ENCODE results near the gene AEBP2.
"Not testable (repeated sequence)": the region's sequence is repeated elsewhere in the genome, so short reads cannot be mapped to it uniquely, and the experiment has no call there.

The AEBP2 gene

GRCh38 chr12:19411234-19412204 is 27.8 kb upstream of the AEBP2 start:
- no peak overlapping the region for H3K4me3 ChIP-seq (replicated peaks; ENCODE audit: low read depth, low read length)
- TF ChIP-seq, protein P1, sequence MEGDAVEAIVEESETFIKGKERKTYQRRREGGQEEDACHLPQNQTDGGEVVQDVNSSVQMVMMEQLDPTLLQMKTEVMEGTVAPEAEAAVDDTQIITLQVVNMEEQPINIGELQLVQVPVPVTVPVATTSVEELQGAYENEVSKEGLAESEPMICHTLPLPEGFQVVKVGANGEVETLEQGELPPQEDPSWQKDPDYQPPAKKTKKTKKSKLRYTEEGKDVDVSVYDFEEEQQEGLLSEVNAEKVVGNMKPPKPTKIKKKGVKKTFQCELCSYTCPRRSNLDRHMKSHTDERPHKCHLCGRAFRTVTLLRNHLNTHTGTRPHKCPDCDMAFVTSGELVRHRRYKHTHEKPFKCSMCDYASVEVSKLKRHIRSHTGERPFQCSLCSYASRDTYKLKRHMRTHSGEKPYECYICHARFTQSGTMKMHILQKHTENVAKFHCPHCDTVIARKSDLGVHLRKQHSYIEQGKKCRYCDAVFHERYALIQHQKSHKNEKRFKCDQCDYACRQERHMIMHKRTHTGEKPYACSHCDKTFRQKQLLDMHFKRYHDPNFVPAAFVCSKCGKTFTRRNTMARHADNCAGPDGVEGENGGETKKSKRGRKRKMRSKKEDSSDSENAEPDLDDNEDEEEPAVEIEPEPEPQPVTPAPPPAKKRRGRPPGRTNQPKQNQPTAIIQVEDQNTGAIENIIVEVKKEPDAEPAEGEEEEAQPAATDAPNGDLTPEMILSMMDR (IDR thresholded peaks at IDR 0.05; ENCODE audit: low read length, missing control alignments), result no peak
- no peak for DNase-seq (ENCODE audit: low read depth)

GRCh38 chr12:19412844-19413243 is 26.4 kb upstream of the AEBP2 start:
- no peak for DNase-seq (ENCODE audit: low read depth)
- TF ChIP-seq, protein P1 (IDR thresholded peaks at IDR 0.05; ENCODE audit: low read length, missing control alignments), result no peak
- no peak overlapping the region for H3K4me3 ChIP-seq (replicated peaks; ENCODE audit: low read depth, low read length)

DNA sequence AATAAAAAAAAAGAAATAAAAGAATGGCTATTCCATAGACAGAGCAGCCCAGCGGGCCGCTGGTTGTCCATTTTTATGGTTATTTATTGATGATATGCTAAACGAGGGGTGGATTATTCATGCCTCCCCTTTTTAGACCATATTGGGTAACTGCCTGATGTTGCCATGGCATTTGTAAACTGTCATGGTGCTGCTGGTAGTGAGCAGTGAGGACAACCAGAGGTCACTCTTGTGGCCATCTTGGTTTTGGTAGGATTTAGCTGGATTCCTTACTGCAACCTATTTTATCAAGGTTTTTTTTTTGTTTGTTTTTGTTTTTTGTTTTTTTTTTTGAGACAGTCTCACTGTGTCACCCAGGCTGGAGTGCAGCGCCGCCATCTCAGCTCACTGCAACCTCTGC is 25.7 kb upstream of the AEBP2 start:
- H3K4me3 ChIP-seq (replicated peaks; ENCODE audit: low read depth, low read length); DNase-seq (ENCODE audit: low read depth): not testable (repeated sequence)

DNA sequence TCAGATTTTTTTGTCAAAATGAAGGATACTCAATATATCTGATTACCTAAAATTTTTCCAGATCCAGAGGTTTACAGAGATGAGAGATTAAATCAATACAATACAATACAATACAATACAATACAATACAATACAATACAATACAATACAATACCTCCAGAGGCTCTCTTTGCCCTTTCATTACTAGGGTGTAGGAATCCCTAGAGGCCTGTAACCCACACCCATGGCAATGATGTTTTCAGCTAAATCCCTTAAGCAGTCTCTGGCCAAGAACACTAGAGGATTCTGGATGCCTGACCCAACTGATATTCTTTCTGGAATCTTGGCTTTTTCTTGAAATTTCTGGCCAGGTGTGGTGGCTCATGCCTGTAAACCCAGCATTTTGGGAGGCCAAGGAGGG is 23.7 kb upstream of the AEBP2 start:
- H3K4me3 ChIP-seq (replicated peaks; ENCODE audit: low read depth, low read length), result no peak overlapping the region
- no peak for DNase-seq (ENCODE audit: low read depth)
- TF ChIP-seq, protein P1 (IDR thresholded peaks at IDR 0.05; ENCODE audit: low read length, missing control alignments), result no peak

DNA sequence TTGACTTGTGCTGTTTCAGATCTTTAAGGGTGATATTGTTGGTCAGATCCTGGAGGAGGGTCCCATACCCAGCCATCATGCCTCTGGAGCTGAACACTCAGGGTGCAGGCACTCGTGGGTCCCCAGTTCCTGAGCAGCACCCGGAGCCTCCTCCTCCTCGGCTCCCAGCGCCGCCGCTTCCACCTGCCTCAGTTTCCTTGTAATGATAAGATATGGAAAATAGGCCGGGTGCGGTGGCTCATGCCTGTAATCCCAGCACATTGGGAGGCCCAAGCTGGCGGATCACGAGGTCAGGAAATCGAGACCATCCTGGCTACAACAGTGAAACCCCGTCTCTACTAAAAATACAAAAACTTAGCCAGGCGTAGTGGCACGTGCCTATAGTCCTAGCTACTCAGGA is 20.2 kb upstream of the AEBP2 start:
- H3K4me3 ChIP-seq (replicated peaks; ENCODE audit: low read depth, low read length), result no peak overlapping the region
- DNase-seq (ENCODE audit: low read depth), result no peak
- TF ChIP-seq, protein P1 (IDR thresholded peaks at IDR 0.05; ENCODE audit: low read length, missing control alignments), result no peak

DNA sequence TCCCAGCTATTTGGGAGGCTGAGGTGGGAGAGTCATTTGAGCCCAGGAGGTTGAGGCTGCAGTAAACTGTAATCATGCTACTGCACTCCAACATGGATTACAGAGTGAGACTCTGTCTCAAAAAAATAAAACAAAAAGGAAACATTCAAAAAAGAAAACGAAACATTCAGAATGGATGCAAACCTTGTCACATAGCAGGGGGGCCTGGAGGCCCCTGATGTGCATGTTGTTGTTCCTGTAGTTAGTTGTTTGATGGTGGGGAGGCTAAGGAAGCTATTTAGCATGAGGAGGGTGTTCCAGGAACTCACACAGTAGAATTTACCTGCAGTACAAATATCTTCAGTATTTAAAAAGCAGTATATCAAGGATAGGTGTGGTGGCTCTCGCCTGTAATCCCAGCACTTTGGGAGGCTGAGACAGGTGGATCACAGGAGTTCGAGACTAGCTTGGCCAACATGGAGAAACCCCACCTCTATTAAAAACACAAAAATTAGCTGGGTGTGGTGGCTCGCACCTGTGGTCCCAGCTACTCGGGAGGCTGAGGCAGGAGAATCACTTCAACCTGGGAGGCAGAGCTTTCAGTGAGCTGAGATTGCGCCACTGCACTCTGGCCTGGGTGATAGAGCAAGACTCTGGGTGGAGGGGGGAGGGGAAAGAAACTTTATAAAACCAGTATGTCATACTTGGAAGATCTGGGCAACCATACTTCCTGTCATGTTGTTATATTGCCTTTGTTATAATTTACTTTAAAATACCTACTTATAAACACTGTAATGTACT is 17.6 kb upstream of the AEBP2 start:
- TF ChIP-seq, protein P1 (IDR thresholded peaks at IDR 0.05; ENCODE audit: low read length, missing control alignments), result no peak
- DNase-seq (ENCODE audit: low read depth), result no peak
- H3K4me3 ChIP-seq (replicated peaks; ENCODE audit: low read depth, low read length), result no peak overlapping the region

- TF ChIP-seq, protein P1 (IDR thresholded peaks at IDR 0.05; ENCODE audit: low read length, missing control alignments), result no peak
- no peak overlapping the region for H3K4me3 ChIP-seq (replicated peaks; ENCODE audit: low read depth, low read length)
- DNase-seq (ENCODE audit: low read depth), result no peak
Measured at GRCh38 chr12:19423166-19423930, 15.9 kb upstream of the AEBP2 start.

Measured in fibroblast of pulmonary artery (primary cell).